ENCODE data around the gene WNT5B. TPM values are rescaled to one million over a fixed set of nuclear protein-coding genes. Genes with fewer than 3 reads are reported as not detected.

The WNT5B gene
- total and polyA plus RNA-seq, 2 donors (not counting 3 experiments of a cell fraction or from before 2014, with no cell fraction given): not detected

GRCh38 chr12:1635301-1636095 lies 6.5 kb downstream of the WNT5B start:
- no peak for TF ChIP-seq FOS (IDR thresholded peaks at IDR 0.05; ENCODE audit: borderline replicate concordance, insufficient read depth, low read length)
- no peak for TF ChIP-seq MYC (IDR thresholded peaks at IDR 0.05; ENCODE audit: low read depth, low read length)
- no peak for TF ChIP-seq CTCF (IDR thresholded peaks at IDR 0.05; ENCODE audit: extremely low read depth in 1 of 2, insufficient read depth in 1 of 2, low read depth in 1 of 2, low read length in 2 of 2)
- no peak for TF ChIP-seq POLR2AphosphoS5 (IDR thresholded peaks at IDR 0.05; ENCODE audit: insufficient read depth, low read depth, low read length)
- TF ChIP-seq POLR2A (IDR thresholded peaks at IDR 0.05; ENCODE audit: low read depth, low read length): no peak
- no peak for TF ChIP-seq MAX (IDR thresholded peaks at IDR 0.05; ENCODE audit: insufficient read depth, insufficient read length)
- no peak for TF ChIP-seq JUN (IDR thresholded peaks at IDR 0.05; ENCODE audit: borderline replicate concordance, insufficient read depth, insufficient read length, low read depth)
- no peak for TF ChIP-seq EZH2 (IDR thresholded peaks at IDR 0.05; ENCODE audit: borderline replicate concordance, low read depth, low read length, severe bottlenecking)
- no peak for TF ChIP-seq GATA2 (IDR thresholded peaks at IDR 0.05; ENCODE audit: insufficient read depth, insufficient read length, low read depth, low read length)
- dilution Hi-C loops (cut with MboI; ENCODE audit: extremely low pct_ligation_motif_present, low sequenced_read_pairs) (loop anchor here (25.0 kb wide), 1 partner anchor 302 kb away; no protein-coding TSS in a partner anchor), intact Hi-C loops (cut with micrococcal nuclease) (no loop called here)
- FAIRE-seq: no peak
- Histone ChIP-seq H3K27me3 (ENCODE audit: control insufficient read depth in 2 of 2, insufficient read depth in 2 of 2, low read length in 2 of 2) (peaks cover 30 to 34% of the 10 kb centered on the region in 2 experiments), H2AFZ (ENCODE audit: low read depth, low read length) (no peak overlapping the region), H3K79me2 (ENCODE audit: control insufficient read depth, insufficient read depth, low read length) (no peaks in the 10 kb centered on the region), H3K36me3 (ENCODE audit: control insufficient read depth in 2 of 2, extremely low read depth in 1 of 2, insufficient read depth in 2 of 2, low read length in 2 of 2) (no peaks in the 10 kb centered on the region), H4K20me1 (replicated peaks; ENCODE audit: control insufficient read depth, extremely low read depth, insufficient read depth, low read length) (no peaks in the 10 kb centered on the region), H3K9me1 (replicated peaks; ENCODE audit: control insufficient read depth, extremely low read depth, insufficient read depth, low read length) (no peaks in the 10 kb centered on the region), H3K27ac (ENCODE audit: insufficient read depth, low read depth, low read length) (no peak overlapping the region), H3K9me3 (replicated peaks; ENCODE audit: control insufficient read depth, insufficient read depth, low read length) (no peaks in the 10 kb centered on the region), H3K4me1 (ENCODE audit: control insufficient read depth, extremely low read depth, insufficient read depth, low read length) (no peaks in the 10 kb centered on the region), H3K4me3 (replicated peaks in 1 of 3; ENCODE audit: insufficient read depth in 1 of 3, low read depth in 1 of 3, low read length in 3 of 3) (no peak overlapping the region), H3K4me2 (ENCODE audit: insufficient read depth, low read length) (no peak overlapping the region), H3K9ac (replicated peaks; ENCODE audit: extremely low read depth, insufficient read depth, low read length) (no peak overlapping the region)
- ChIA-PET POLR2A (interaction anchor here (0.9 kb wide), 1 partner anchor 156 kb away, joined by 3 read pairs; no protein-coding TSS in a partner anchor), CTCF (interaction anchor here (0.6 to 6.2 kb wide), 24 partner anchors 9 to 1083 kb away, joined by 3 to 185 read pairs (median 6); partner anchors contain the start of gene ADIPOR2)
- no TSS peak for BruUV-seq (replicated peaks)
- DNase-seq (ENCODE audit: low read depth, low spot score): no peak
